Choroid plexus epithelial cell (primary cell): Measurements from ENCODE around the gene ATG4C.

ENCODE experiments used
- DNase-seq: peaks from one replicate; pipeline ENCODE4 v3.0.0-alpha.2; 2010; ENCODE audit warnings: low read depth
- H3K4me3 ChIP-seq: 2 replicates; pipeline ENCODE4 v1.5.1; 2011; ENCODE audit warnings: low read depth, mild to moderate bottlenecking, control low read depth, low read length, moderate library complexity
- TF ChIP-seq, protein P1 (sequence below): conservative IDR thresholded peaks from 2 replicates; pipeline ENCODE4 v1.5.1; 2011; ENCODE audit warnings: low read depth, mild to moderate bottlenecking, control low read depth, inconsistent platforms, low read length, moderate library complexity

The ATG4C gene

DNA sequence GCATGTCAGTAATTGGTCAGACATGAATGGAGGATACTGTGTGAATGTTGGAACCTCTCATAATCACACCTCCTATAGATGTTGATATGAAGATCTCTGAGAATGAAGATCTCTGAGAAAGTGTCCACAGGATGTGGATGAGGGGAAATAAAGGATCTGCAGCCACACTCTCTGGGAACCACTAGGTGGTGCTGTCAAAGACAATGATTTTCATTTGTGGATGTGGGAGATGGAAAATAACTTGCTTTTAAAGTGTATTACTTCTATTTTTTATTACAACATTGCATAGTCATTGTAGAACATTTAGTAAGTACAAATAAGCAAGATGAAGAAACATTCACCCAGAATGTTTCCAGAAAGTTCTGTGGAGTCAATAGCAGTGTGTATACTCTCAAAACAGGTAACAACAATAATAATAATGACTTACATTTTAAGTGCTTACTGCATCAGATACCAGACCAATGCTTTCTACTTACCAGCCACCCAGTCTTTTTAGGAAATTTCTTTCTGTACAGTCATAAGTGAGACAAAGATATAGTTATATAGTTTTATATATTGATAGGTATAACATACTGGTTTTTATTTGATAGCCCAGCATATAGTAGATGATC is 128.2 kb downstream of the ATG4C start:
- no peak overlapping the region for H3K4me3 ChIP-seq
- peak; percentile 62 for DNase-seq
- TF ChIP-seq, protein P1, sequence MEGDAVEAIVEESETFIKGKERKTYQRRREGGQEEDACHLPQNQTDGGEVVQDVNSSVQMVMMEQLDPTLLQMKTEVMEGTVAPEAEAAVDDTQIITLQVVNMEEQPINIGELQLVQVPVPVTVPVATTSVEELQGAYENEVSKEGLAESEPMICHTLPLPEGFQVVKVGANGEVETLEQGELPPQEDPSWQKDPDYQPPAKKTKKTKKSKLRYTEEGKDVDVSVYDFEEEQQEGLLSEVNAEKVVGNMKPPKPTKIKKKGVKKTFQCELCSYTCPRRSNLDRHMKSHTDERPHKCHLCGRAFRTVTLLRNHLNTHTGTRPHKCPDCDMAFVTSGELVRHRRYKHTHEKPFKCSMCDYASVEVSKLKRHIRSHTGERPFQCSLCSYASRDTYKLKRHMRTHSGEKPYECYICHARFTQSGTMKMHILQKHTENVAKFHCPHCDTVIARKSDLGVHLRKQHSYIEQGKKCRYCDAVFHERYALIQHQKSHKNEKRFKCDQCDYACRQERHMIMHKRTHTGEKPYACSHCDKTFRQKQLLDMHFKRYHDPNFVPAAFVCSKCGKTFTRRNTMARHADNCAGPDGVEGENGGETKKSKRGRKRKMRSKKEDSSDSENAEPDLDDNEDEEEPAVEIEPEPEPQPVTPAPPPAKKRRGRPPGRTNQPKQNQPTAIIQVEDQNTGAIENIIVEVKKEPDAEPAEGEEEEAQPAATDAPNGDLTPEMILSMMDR, result peak; percentile 87
